SK-N-SH treated with all-trans-retinoic acid at 6 μM for 48 hours (cell line): ENCODE results near the gene MACC1.

ENCODE experiments used
- ISL1 ChIP-seq: fragments of 250-450 bp; sonication (Bioruptor Pico); IDR thresholded peaks from 2 replicates; pipeline ENCODE4 v2.1.2; 2022; ENCODE audit warnings: mild to moderate bottlenecking, moderate library complexity
- SNAI2 ChIP-seq: fragments of 250-450 bp; sonication (Bioruptor Pico); IDR thresholded peaks from 2 replicates; pipeline ENCODE4 v1.5.0; 2020; ENCODE audit warnings: mild to moderate bottlenecking, moderate library complexity
- ZC3H10 ChIP-seq: fragments of 250-450 bp; sonication (Bioruptor Pico); IDR thresholded peaks from 2 replicates; pipeline ENCODE4 v1.5.1; 2021; ENCODE audit warnings: mild to moderate bottlenecking, moderate library complexity
- ZFP3 ChIP-seq: fragments of 250-450 bp; sonication (Bioruptor Pico); IDR thresholded peaks from 2 replicates; pipeline ENCODE4 v1.5.0; 2020; ENCODE audit warnings: mild to moderate bottlenecking, moderate library complexity
- ZFP30 ChIP-seq: fragments of 450-650 bp; formaldehyde crosslinking; IDR thresholded peaks from 2 replicates; pipeline ENCODE4 v1.5.0; 2022; ENCODE audit warnings: mild to moderate bottlenecking, moderate library complexity
- ZNF565 ChIP-seq: fragments of 450-650 bp; formaldehyde crosslinking; conservative IDR thresholded peaks from 2 replicates; pipeline ENCODE4 v1.5.0; 2020; ENCODE audit warnings: low read depth, mild to moderate bottlenecking, moderate library complexity
- TF ChIP-seq, protein P1 (sequence below): fragments of 250-450 bp; sonication (Bioruptor Pico); IDR thresholded peaks from 2 replicates; pipeline ENCODE4 v1.8.0; 2020; ENCODE audit warnings: mild to moderate bottlenecking, moderate library complexity, borderline replicate concordance
- TF ChIP-seq, protein P2 (sequence below): fragments of 250-450 bp; sonication (Bioruptor Pico); IDR thresholded peaks from 2 replicates; pipeline ENCODE4 v1.8.0; 2021; ENCODE audit warnings: low read depth, mild to moderate bottlenecking, moderate library complexity, borderline replicate concordance

DNA sequence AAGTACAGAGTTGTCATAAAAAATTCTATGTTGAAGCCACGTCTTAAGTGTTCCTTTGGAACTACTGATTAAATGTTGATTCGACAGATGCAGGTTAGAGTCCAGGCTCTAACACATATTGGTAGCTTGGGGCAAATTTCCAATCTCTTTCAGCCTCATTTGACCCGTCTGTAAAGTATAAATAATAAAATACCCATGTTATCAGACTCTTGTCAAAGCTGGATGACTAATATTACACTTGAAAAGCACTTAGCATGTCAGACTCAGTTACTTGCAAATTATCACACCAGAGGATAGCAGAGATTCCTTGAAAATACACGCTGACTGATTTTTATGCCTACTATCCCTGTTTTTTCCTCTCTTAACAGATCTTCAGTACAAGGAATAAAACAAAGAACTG lies 18.1 kb upstream of the MACC1 start:
- TF ChIP-seq, protein P1, sequence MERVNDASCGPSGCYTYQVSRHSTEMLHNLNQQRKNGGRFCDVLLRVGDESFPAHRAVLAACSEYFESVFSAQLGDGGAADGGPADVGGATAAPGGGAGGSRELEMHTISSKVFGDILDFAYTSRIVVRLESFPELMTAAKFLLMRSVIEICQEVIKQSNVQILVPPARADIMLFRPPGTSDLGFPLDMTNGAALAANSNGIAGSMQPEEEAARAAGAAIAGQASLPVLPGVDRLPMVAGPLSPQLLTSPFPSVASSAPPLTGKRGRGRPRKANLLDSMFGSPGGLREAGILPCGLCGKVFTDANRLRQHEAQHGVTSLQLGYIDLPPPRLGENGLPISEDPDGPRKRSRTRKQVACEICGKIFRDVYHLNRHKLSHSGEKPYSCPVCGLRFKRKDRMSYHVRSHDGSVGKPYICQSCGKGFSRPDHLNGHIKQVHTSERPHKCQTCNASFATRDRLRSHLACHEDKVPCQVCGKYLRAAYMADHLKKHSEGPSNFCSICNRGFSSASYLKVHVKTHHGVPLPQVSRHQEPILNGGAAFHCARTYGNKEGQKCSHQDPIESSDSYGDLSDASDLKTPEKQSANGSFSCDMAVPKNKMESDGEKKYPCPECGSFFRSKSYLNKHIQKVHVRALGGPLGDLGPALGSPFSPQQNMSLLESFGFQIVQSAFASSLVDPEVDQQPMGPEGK (CRISPR knock-in tag), result no peak
- TF ChIP-seq ISL1 (CRISPR knock-in tag) (peak; percentile 38; the same call in 1 of the 2 replicates), SNAI2 (CRISPR knock-in tag) (no peak), ZFP3 (no peak), ZFP30 (CRISPR knock-in tag) (no peak), ZNF565 (no peak), ZC3H10 (CRISPR knock-in tag) (no peak)
- TF ChIP-seq, protein P2, sequence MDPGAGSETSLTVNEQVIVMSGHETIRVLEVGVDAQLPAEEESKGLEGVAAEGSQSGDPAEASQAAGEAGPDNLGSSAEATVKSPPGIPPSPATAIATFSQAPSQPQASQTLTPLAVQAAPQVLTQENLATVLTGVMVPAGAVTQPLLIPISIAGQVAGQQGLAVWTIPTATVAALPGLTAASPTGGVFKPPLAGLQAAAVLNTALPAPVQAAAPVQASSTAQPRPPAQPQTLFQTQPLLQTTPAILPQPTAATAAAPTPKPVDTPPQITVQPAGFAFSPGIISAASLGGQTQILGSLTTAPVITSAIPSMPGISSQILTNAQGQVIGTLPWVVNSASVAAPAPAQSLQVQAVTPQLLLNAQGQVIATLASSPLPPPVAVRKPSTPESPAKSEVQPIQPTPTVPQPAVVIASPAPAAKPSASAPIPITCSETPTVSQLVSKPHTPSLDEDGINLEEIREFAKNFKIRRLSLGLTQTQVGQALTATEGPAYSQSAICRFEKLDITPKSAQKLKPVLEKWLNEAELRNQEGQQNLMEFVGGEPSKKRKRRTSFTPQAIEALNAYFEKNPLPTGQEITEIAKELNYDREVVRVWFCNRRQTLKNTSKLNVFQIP (CRISPR knock-in tag), result no peak
